HG02885 (cell line): Measurements from ENCODE around the gene SH3PXD2B.
"Not testable (repeated sequence)": the region's sequence is repeated elsewhere in the genome, so short reads cannot be mapped to it uniquely, and the experiment has no call there.

ENCODE experiments used
- ATAC-seq: cut with Tn5 transposase; IDR thresholded peaks from one replicate; pipeline ENCODE4 v1.9.1; 2021; ENCODE audit warnings: mild to moderate bottlenecking; ENCODE audit not compliant: unreplicated experiment, poor library complexity

Gene SH3PXD2B

GRCh38 chr5:172404746-172405145 lies 49.6 kb downstream of the SH3PXD2B start:
- ATAC-seq: no peak

DNA sequence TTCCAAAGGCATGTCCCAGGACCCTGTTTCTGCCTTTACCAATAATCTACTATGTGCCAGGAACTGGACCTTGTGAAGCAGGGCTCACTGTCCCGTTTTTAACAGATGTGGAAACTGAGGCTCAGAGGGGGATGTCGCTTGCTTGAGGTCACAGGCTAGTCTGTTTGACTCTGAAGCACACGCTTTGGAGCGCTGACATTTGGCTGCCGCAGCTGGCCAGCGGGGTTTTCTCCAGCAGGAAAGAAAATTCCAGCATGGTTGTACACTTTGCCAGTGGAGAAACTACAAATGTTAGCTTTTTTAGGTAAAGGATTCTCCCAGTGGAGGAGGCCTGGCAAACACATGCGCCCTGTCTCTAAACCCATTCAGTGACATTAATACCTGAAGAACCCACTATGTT lies 50.5 kb downstream of the SH3PXD2B start:
- no peak for ATAC-seq

GRCh38 chr5:172403189-172403796 lies 51.0 kb downstream of the SH3PXD2B start:
- no peak for ATAC-seq

DNA sequence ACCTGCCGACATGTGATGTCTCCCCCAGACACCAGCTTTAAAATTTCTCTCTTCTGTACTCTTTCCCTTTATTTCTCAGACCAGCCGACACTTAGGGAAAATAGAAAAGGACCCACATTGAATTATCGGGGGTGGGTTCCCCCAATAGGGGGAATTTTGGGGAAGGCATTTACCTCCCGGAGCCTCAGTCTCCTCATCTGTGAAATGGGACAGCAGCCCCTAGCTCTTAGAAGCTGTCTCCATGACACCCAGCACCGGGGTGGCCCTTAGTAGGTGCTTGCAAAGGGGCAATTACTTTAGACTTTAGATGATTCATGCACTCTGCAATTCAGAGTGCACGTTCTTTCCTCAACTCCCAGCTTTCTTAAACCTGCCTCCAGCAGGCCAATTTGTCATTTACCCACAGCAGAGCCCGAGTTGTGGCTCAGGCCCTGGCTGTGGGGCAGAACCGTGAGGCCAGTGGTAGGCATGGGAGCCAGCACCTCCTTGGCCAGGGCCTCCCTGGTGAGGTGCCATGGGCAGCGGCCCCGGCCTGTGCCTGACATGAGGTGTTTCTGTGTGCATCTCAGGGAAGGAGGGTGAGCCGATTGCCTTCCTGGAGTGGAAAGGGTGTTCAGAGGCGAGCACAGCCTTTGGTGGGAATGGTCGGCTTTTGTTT lies 51.7 kb downstream of the SH3PXD2B start:
- ATAC-seq: no peak

- not testable (repeated sequence) for ATAC-seq
These were observed 52.3 kb downstream of the SH3PXD2B start for GRCh38 chr5:172402031-172402430.

DNA sequence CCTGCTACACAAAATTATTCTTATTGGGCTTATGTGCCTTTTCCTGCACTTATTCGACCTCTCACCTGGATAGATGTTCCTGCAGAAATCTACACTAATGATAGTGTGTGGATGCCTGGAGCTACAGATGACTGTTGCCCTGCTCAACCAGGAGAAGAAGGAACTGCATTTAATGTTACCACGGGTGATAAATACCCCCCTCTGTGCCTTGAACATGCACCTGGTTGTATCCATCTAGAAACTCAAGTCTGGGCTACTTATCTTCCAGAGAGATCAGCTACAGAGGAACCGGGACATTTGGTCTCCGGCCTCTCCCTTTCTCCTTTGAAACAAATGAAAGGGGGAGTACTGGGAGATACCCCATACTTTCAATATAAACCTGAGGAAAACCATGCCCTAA lies 54.5 kb downstream of the SH3PXD2B start:
- no peak for ATAC-seq

- no peak for ATAC-seq
These were observed 55.0 kb downstream of the SH3PXD2B start for GRCh38 chr5:172399336-172399735.

DNA sequence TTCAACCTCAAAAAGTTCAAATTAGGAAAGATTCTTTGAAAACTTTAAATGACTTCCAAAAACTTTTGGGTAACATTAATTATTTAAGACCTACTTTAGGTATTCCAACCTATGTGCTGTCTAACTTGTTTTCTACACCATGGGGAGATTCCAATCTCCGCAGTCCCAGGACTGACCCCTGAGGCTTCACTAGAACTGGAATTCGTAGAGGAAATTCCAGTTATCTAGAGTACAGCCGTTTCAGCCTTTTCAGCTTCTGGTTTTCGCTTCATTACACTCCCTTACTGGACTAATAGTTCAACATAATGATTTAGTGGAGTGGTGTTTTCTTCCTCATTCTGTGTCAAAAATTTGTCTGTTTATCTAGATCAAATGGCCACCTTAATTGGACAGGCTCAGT lies 55.7 kb downstream of the SH3PXD2B start:
- ATAC-seq: not testable (repeated sequence)

- ATAC-seq: not testable (repeated sequence)
These were observed 57.3 kb downstream of the SH3PXD2B start for GRCh38 chr5:172396994-172397393.

GRCh38 chr5:172396220-172396619 lies 58.1 kb downstream of the SH3PXD2B start:
- no peak for ATAC-seq

- no peak for ATAC-seq
These were observed 58.8 kb downstream of the SH3PXD2B start for GRCh38 chr5:172395483-172395882.

- no peak for ATAC-seq
These were observed 64.7 kb downstream of the SH3PXD2B start for GRCh38 chr5:172389578-172390112.

- ATAC-seq: no peak
These were observed 66.0 kb downstream of the SH3PXD2B start for GRCh38 chr5:172388246-172388733.

DNA sequence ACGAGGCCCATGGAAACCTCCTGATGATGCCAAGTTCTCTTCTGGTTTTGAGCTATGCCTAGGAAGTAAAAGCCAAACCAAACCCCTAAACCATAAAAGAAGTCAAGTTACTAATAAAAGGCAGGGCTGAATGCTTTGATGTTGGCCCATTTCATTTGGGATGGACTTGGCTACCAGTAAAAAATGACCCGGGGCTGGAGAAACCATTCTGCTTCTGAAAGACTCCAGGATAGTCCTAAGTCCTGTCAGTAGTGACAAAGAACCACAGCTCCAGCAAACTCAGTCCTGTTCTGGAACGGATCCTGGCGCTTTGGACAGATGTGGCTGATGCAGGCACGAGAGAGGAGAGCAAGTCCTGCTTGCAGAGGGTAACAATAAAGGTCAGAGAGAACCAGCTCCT lies 68.6 kb downstream of the SH3PXD2B start:
- ATAC-seq: no peak

DNA sequence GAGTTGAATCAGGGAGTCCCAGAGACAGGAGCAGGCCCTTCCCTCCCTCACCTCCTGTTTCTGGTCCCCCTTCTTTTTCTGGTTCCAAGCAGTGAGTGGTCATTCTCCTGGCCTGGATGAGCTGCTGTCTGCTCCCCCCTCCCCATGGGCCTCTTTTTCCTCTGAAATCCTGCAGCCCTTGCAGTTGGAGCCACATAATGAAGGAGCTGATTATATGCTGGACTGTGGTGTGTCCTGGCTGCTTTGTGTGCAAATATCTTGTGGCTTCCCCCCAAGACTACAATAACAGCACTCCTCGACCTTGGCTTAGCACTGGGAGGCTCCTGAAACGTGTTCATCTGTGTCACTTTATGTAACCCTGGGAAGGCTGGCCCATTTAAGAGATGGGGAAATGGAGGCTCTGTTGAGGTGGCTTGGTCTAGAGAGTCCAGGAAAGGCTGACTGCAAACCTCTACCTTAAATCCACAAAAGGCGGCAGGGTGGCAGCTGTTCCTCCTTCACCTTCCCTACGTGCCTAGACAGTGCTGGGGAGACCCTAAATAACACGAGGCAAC lies 69.2 kb downstream of the SH3PXD2B start:
- ATAC-seq: no peak

GRCh38 chr5:172383191-172383802 lies 71.0 kb downstream of the SH3PXD2B start:
- ATAC-seq: no peak

DNA sequence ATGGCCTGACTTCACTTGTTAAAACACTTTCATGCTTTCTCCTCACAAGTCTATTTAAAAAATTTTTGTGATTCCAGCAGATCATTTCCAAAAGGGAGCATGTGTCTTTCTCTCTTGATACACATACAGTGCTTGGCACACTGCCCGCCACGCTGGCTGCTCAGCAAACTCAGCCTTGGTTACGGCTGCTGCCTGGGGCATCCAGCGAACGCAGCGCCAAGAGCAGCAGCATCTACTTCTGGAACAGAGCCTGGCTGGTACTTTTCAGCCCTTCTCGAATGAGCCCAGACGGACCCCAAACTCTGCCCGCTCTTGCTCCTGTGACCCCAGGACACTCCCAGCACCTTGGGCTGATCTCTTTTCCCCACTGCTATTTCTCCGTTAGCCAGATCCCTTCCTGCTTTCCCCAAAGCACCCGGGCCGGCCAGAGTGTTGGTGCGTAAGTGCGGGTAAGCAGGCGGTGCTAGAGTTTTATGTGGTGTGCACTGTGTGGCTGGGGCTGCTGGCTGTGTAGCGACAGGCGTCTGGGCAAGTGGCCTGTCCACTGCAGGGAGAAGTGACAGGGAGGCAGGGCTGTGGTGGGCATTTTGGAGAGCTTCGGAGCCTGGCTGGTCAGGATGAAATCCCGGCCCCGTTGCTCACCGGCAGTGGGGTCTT lies 73.2 kb downstream of the SH3PXD2B start:
- ATAC-seq: no peak

DNA sequence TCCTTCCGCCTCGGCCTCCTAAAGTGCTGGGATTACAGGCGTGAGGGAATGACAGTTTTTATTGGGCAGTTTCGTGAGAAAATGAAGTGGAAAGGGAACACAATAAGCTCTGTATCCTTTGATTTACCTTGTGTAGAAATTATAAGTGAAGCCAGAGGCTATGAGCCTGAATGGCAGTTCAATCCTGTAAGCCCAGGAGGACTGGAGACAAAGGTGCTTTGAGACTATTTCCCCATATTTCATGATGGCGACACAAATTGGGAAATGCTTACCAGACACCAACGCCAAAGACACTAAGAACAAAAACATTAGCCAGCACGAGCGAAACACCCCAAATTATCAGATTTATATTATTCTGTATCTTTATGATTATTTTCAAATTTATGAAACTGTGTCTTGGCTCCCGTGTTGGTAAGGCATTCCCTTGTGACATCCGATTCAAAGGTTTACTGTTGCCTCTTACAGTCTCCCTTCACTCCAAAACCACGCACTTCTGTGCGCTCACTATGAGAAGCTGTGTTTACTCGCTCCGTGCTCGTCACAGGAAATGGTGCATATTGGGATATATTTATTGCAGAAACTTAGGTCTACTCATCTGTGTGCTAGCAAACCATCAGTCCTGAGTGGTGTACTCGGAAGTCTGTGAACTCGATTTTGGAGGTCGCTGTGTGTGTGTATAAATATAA lies 73.9 kb downstream of the SH3PXD2B start:
- no peak for ATAC-seq

DNA sequence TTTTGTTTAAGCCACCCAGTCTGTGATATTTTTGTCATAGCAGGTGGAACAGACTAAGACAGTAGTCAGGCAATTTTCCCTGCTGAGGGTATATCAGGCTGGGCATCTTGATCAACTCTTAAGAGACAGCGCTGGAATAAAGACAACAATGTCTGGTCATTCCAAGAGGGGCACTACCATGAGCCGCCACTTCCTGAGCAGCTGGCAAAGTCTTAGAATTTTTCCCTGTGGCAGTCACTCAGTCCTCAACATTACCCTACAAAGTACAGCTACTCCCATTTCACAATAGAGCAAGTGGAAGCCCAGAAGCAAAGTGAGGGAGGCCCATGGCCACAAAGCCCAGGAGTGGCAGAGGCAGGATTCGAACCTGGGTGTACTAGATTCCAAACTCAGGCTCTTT lies 74.8 kb downstream of the SH3PXD2B start:
- no peak for ATAC-seq

- ATAC-seq: no peak
These were observed 76.5 kb downstream of the SH3PXD2B start for GRCh38 chr5:172377856-172378255.
